ENCODE data around the gene GFRA1.
"Not testable (repeated sequence)": the region's sequence is repeated elsewhere in the genome, so short reads cannot be mapped to it uniquely, and the experiment has no call there.

The GFRA1 gene

DNA sequence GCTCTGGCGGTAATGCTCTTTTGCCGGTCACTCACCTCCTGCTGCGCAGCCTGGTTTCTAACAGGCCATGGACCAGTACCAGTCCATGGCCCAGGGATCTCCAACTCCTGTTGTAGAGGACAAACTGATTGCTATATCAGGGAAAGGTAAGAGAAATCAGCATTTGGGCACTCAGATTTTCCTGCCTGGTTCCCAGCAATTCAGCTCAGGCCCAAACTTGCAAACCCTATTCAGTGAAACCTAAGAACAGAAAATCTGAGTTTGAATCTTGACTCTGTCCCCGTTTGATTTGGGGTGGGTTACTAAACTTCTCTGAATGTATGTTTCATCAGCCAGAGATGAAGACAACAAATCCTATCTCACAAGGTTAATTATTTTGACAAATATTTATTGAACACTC, 77.4 kb downstream of the GFRA1 start:
- DNase-seq (ENCODE audit: low spot score) = no peak

DNA sequence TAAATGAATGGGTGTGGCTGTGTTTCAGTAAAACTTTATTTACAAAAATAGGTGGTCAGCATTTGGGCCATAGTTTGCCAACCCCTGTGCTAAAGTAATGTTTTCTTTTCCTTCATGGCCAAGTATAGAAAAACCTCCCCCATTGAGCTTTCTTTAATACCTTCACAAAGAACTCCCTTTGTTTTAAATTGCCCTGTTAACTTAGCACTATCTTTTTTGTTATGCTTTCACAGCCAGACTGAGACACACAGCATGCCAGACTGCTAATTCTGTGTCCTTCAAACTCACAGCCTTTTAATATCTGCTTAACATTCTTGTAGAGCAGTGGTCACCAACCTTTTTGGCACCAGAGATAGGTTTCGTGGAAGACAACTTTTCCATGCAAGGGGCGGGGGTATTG, 78.0 kb downstream of the GFRA1 start:
- DNase-seq (ENCODE audit: low spot score) = no peak

DNA sequence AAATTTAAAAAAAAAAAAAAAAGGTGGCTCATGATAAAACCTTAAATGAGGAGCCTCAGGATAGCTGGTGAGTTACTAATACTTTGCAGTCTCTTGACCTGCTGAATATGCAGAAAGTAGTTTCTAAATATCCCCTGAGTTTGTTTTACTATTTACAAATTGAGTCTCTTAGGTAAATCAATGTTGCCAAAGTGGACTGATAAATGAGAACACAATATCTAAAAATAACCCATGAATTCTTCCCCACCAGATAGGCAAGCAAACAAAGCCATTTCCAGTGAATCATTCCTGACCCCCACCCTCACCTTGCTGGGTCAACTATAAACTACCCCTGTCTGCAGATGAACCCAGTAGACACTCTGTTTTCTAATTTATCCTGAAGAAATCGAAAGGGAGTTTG, 78.9 kb downstream of the GFRA1 start:
- DNase-seq (ENCODE audit: low spot score) = no peak

DNA sequence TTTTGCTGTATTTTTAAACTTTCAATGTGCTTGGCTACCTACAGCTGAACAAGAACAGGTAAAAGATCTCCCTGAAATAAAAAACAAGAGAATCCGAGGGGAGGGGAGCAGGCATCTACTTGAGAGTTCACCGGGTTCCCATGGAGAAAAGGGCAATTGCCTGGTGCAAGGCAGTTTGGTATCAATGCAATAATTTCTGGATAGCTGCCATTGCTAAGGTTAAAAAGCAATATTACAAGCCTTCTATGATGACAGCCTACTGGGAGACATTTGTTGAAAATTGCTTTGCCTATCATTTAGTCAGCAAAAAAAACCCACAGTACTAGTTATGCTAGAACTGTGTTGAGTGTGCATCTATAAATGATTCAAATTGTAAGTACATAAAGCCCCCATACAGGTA, 82.1 kb downstream of the GFRA1 start:
- no peak for DNase-seq (ENCODE audit: low spot score)

DNA sequence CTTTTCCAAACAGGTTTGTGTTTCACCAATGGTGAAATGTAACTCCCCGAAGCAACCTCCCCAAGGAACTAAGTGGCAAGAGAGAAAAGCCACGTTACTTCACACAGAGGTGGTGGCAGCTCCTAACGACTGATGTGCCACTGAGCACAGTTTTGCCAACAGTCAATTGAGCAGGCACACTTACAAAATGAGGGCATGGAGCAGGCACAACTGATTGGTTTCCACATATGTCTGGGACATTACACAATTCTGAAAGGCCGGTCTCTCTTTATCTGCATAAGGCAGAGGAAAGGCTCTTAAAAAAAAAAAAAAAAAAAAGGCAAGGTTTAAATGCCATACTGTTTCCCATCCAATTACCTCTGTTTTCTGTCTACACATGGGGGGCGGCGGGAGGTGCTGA, 86.7 kb downstream of the GFRA1 start:
- no peak for DNase-seq (ENCODE audit: low spot score)

DNA sequence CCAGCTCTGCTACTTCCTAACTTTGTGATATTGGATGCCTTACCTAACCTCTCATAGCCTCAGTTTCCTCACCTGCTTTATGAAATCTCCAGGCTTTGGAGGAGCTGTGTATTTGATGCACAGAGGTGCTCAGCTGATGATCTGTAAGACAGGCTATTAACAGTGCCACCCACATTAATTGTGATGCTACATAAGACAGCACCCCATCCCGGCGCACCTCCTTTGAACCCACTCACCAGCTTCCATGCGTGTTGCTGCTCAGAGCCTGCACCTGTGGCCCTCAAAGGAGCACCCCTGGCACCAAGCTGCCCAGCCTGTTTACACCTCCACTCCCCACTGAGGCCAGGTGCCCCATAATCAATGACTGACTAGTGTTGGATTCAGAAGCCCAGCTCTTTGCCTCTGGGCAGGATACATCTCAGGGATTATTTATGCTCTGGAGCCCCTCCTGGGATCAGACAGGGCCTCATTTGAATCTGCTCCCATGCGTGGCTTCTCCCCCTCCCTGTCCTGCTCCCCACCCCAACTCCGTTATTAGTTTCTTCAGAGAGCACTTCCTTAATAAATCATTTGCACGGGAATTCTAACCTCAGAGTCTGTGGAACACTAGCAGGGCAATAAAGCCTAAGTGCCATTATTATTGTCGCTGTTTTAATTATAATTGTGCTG, 87.7 kb downstream of the GFRA1 start:
- no peak for DNase-seq (ENCODE audit: low spot score)

DNA sequence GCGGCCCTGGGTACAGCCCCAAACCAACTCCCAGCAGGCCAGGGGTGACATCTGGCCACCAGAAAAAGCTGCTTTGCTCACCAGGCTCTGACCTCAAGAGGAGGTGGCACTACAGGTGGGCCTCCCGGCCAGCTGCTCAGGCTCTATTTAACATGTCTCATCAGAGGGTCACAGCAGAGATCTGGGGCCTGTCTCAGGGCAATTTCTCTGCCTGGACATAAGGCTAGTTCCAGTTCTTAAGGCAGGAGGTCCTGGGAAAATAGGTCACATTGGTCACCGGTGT, 88.6 kb downstream of the GFRA1 start:
- no peak for DNase-seq (ENCODE audit: low spot score)

DNA sequence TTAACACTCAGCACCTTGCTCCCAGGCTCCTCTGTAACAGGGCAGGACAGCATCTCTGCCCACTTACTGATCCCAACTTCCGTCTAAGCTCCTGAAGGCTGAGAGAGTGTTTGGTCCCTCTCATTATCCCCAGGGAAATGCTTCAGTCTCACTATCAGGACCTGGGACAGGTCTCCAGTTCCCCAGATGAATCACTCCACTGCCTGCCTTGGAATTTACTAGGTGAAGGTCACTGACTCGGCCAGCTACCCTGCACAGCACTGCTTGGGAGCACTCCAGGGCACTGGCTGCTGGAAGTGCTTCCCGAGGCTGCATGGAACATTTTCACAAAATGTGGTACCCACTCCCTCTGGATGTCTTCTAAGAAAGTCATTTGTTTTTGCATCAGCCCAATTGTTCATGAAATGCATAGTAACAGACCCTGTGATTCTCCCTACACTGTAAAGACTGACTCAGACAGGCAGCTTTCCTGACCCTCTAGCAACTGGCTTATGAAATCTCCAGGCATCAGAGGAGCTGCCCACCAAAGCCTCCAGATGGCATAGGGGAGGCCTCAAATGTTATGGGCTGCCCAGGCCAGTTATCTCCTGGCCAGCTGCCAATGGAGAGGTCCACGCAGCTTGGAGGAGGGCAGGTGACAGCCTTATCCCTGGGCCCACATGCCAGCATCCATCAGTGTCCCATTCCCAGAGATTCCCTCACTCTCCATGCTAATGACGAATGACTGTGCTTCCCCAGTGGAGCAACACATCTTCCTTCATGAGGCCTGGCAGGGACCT, 89.1 kb downstream of the GFRA1 start:
- no peak for DNase-seq (ENCODE audit: low spot score)

DNA sequence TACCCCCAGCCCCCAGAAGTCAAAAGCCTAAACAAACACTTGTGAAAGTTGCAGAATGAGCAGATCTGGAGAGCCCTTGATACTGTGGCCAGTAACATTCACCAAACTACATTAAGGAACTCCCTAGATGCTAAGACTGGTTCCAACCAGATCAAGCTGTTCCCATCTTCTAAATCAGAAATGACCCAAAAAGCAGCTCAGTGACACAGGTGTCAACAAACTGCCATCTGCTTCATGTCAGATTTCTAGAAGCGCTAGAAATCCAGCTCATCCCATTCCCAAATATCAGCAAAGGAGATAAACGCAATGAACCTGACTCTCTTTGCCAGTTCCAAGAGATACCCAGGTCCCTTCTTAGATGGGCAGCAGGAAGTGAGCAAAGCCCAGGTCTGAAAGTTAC, 90.6 kb downstream of the GFRA1 start:
- no peak for DNase-seq (ENCODE audit: low spot score)

DNA sequence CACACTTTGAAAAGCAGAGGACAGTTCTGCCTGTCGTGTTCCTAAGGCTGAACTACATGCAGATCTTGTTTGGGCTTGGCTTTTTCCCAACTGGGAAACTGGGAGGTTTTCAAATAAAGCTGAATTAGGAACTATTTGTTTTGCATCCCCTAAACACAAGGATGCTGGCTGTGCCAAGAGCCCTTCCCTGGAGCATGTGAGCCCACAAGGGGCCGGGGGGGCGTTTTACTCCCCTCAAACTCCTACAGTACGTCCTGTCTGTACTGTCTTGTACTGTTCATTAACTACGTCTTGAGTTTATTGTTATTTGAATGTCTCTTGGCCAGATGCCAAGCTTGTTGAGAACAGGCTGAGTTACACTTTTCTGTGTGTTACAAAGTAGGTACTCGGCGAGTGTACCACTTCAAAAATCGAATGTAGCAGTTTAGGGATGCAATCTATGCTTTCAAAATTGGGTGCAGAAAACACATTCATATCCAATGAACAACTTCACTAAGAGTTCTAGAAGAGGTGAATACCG, 94.9 kb downstream of the GFRA1 start:
- DNase-seq (ENCODE audit: low spot score) = no peak

DNA sequence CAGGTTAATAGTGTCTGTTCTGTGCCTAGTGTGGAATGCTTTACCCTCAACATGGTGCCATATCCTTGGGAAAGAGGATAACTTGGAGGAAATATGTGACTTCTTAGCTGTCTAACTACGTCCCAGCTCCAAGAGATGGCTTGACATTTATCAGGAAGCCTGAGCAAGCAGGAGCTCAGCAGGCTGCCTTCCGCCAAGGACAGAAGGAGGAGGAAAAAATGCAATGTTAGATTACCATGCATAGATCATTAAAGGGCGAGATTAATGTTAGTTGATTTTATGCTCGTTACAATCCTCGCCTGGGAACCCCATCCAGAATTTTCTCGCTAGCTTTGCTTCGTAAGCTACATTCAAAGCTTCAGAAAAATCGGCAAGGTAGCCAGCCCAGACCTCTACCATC, 97.8 kb downstream of the GFRA1 start:
- no peak for DNase-seq (ENCODE audit: low spot score)

DNA sequence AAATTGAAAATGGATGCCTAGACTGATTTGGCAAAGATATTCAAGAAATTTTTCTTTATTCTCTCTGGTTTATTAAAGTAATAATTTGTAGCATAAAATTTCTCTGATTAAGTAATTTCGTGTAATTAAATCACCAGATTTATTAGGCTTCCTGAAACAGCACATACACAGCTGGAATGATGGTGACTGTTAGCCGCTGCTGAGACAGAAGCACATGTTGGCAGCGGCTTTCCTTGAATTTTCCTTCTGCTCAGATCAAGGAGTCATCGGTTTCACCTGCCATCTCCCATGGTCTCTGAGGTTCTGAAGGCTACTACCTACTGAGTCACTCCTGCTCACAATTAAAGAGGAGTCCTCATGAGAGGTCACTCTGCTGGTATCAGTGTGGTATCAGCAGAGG, 101.5 kb downstream of the GFRA1 start:
- DNase-seq (ENCODE audit: low spot score) = no peak

DNA sequence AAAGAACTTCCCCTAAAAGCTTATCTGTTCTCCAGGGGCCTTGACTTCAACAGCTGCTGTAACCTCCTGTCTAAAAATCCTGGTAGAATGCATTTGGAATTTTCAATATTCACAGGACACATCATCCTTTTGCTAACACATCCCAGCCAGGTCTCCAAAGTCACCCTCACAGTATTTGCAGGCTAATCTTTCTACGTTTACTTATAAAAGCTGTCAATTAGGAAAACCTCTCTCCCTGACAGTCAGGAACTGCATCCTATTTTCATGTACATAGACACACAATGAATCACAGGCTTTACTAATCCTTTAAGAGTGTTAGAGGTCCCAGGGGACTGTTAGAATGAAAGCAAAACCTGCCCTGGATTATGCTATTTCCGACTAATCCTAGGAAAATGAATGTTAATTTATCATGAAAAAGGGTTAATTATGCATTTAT, 102.2 kb downstream of the GFRA1 start:
- DNase-seq (ENCODE audit: low spot score) = no peak

DNA sequence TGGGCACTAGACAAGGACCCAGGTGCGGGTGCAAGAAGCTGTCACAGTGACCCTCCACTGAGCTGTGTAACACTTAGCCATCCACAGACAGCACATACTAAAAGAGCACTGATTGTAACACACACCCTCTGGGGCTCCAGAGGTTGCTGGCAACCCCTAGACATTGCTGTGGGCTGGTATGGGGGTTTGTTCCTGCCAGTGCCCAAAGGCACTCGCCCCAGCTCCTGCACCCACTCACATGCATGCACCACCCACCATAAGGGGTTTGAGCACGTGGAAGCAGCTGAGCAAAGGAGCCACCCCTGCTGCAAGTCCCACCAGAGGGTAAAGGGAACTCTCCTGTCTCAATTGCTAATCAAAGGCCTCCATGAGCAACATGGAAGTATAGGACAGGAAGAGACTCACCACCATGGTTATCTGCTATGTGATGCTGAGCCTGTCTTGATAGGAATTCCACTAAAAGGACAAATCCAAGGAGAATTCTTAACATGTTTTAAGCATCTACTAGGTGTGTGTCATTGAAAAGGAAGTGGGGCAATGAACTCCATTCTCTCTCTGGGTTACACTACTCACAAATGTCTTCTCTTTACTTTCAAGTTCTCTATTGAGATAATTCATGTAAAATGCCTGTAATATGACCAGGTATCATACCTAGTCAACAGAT, 103.1 kb downstream of the GFRA1 start:
- DNase-seq (ENCODE audit: low spot score) = no peak

DNA sequence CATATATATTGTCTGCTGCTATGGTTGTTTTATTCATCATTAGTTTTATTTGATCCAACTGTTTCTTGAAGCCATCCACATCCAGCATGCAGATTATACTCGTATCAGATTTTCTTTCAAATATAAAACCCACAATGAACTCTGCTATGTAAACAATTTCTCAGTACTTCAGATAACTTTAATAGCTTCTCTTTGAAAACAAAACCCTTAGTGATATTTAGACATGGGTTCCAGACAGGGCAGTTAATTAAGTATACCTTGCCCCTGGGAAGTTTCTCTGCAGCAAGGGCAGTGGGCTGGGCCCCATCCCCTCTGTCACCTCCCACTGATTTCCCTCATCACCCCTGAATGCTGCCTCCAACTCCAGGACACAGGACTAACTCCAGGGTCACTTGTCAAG, 104.3 kb downstream of the GFRA1 start:
- no peak for DNase-seq (ENCODE audit: low spot score)

DNA sequence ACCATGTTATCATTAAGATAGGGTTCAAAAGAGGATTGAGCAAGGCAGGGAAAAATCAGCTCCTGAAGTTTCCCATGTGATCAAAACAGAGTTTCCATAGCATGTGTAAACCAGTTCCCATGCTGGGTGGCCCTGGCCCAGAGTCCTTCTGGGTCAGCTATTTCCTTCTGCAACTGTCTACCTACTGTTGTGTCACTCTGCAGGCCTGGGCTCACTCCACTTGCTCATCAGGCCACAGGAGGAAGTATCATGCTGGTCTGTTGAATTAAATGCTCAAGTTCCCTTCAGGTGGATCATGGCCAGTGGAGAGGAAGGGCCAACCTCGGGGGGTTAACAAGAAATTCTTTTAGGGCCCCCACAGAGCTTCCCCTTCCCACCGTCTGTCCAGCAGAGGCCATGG, 104.7 kb downstream of the GFRA1 start:
- DNase-seq (ENCODE audit: low spot score) = no peak

DNA sequence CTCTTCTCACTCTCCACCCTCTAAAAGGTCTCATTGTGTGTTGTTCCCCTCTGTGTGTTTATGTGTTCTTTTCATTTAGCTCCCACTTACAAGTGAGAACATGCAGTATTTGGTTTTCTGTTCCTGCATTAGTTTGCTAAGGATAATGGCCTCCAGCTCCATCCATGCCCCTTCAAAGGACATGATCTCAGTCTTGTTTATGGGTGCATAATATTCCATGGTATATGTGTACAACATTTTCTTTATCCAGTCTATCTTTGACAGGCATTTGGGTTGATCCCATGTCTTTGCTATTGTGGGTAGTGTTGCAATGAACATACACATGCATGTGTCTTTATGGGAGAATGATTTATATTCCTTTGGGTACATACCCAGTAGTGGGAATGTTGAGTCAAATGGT, 107.1 kb downstream of the GFRA1 start:
- not testable (repeated sequence) for DNase-seq (ENCODE audit: low spot score)

DNA sequence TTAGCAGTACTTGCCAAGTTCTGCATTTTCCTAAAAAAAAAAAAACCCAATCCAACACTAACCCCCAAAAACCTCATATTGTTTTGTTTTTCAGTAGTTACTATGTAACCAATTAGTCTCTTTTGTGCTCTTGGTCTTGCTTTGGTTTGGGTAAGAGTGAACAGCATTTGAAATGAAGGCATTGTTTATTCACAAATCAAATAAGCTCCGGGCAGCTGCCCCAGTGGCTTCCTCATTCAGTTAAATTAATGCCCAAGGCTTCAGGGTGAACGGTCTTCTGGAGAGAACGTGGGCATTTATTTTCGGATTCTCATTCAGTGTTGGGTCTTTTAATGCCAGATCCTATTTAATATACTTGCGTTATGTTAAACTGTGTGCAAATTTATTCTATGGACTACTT, 108.7 kb downstream of the GFRA1 start:
- DNase-seq (ENCODE audit: low spot score) = no peak

DNA sequence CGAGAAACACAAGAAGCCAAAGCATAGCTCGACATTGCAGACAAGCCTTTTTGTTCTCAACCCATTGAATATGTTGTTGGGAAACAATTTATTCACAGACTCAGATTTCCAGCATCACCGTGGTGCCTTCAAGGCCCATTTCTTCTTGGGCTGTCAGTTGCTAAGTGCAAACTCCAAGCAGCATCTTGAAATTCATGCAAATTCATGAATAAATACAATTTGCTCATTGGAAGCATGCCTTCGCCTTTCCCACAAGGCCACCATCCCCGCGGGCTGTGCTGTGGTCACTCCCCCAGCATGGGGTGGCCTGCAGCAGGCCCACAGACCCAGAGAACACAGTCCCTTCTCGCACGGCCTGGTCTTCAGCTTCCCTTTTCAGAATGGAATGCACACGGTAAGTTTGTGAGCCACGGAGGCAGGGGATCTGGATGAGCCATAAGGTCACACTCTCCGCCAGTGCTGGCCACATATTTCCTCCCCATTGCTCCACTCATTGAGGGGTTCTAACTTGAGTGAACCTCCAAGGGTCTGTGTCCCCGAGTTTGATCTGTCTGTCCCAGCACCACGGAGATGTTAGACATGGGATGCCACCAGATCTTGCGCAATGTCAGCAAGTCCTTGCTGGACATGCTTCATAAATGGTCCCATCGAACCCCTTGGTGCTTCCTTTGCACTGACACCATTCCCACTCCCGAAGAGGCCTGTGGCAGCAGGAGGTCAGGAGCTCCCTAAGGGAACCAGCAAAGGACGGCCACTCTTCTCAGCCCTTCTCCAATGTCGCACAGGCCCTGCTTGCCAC, 109.5 kb downstream of the GFRA1 start:
- no peak for DNase-seq (ENCODE audit: low spot score)

DNA sequence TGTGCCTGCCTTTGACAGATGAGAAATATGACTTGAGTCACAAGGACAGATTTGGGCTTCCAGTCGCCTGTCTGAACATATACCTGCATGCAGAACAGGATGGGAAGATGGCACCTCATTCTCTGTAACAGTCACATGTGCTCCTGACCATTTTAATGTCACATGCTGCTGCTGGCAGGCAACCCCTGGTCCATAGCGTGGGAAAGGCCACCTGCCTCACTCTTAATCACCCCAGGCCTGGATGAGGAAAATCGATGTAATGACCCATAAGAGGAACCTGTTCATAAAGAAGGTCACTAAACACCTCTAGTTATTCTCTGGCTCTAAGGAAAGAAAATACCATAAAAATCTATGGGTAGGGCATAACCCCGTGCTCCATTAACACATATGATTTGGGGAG, 110.2 kb downstream of the GFRA1 start:
- no peak for DNase-seq (ENCODE audit: low spot score)

DNA sequence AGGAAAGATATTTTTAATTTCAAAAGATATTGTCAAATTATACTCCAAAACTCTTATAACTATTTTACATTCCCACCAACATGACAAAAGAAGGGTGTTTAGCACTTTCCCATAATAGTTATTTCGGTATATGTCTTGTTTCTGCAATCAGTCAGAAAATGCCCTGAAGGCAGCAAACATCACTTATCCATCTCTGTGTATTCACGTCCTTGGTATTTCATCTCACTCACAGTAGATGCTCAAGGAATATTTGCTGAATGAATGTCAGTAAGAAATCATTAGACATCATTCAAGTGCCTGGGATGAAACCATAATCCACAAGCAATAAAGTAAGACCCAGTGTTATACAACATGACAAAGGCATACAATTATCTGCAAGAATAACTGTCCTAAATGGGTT, 112.7 kb downstream of the GFRA1 start:
- DNase-seq (ENCODE audit: low spot score) = no peak

DNA sequence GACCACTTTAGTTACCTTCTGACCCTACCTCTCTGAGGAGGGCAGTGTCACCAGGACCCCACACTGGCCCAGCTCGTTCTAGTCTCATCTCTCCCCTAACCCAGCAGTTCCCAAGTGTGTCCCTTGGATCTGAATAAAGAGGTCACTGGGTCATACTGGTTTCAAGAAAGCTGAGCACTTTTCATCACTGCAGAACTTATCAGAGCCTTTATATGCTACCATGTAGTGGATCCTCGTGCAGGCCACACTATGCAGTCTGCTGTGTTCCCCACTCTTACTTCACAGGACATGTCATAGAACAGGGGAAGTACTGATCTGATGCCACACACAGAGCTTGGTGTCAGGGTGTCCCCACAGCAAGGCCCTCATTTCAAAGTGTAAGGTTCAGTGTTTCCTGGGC, 113.8 kb downstream of the GFRA1 start:
- DNase-seq (ENCODE audit: low spot score) = no peak

DNA sequence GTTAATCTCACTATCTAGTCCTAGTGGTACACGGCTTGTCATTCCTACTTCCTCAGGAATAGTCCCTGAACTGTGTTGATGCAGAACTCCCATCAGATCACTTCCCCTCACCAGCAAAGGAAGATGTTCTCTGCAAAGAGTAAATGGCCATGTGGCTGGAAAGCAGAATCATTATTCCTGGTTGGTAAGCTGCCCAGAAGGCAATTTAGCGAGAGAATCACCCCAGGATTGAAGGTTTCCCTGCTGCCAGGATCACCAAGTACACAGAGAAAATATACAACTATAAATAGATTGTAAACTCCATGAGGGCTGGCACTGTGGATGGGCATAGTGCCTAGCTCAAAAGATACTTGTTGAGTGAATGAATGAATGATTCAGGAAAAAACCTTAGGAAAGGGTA, 115.0 kb downstream of the GFRA1 start:
- no peak for DNase-seq (ENCODE audit: low spot score)
